K562 (cell line): ENCODE data around the gene GLP1R. TPM values are rescaled to one million over a fixed set of nuclear protein-coding genes. Genes with fewer than 3 reads are reported as not detected.

Experiments
- FOXM1 ChIP-seq, 2 experiments: fragments of 450-650 bp in 1 of 2; sonication (generic) in 1 of 2; formaldehyde crosslinking in 1 of 2; IDR thresholded peaks; 2 replicates each; pipeline versions ENCODE4 v1.6.1 to v1.9.0; 2017 to 2022; ENCODE audit warnings: low read depth in 2 of 2, mild to moderate bottlenecking in 2 of 2, missing genetic modification reagents in 1 of 2, moderate library complexity in 1 of 2
- HLTF ChIP-seq: fragments of 450-650 bp; IDR thresholded peaks from 2 replicates; pipeline ENCODE4 v1.6.1; 2016
- LEF1 ChIP-seq: fragments of 450-650 bp; IDR thresholded peaks from 2 replicates; pipeline ENCODE4 v1.6.1; 2016; ENCODE audit warnings: mild to moderate bottlenecking
- RAD51 ChIP-seq: fragments of 450-650 bp; IDR thresholded peaks from 2 replicates; pipeline ENCODE4 v1.7.1; 2016; ENCODE audit warnings: low read depth, mild to moderate bottlenecking, borderline replicate concordance
- SAFB2 ChIP-seq: fragments of 200-400 bp; formaldehyde crosslinking; IDR thresholded peaks from 2 replicates; pipeline ENCODE4 v1.6.1; 2018; ENCODE audit warnings: borderline replicate concordance, low read length, low read depth, moderate library complexity; ENCODE audit not compliant: severe bottlenecking
- XRCC3 ChIP-seq: fragments of 450-650 bp; IDR thresholded peaks from 2 replicates; pipeline ENCODE4 v1.6.1; 2017; ENCODE audit warnings: mild to moderate bottlenecking, moderate library complexity
- ZBTB40 ChIP-seq, 2 experiments: fragments of 450-650 bp in 1 of 2; sonication (generic) in 1 of 2; formaldehyde crosslinking in 1 of 2; IDR thresholded peaks; 2 replicates each; pipeline versions ENCODE4 v1.7.1 to v1.9.0; 2016 to 2022; ENCODE audit warnings: inconsistent platforms in 1 of 2, mild to moderate bottlenecking in 1 of 2, missing genetic modification reagents in 1 of 2
- polyA plus RNA-seq, 8 experiments: library from polyadenylated mRNA; depleted of rRNA in 4 of 8; stranded (reverse) in 5 of 8; unstranded in 3 of 8; fragments of >200 nt; fragmentation: Nextera tagmentation in 2 of 8; fragmentation: Illumina TruSeq in 1 of 8; extraction: Ambion mirVana in 2 of 8; extraction: Trizol in 1 of 8; gene quantifications; 2 replicates each; pipeline versions ENCODE4 v1.2.1 to v1.2.3, GENCODE V29; 2011 to 2014; ENCODE audit warnings: inconsistent platforms in 1 of 8, missing spikeins in 1 of 8
- total RNA-seq, 7 experiments: library from RNA; depleted of rRNA in 6 of 7; stranded (reverse); fragments of >200 nt in 6 of 7; fragmentation: Illumina TruSeq in 2 of 7; extraction: Trizol in 2 of 7; gene quantifications; 2 replicates each; pipeline versions ENCODE4 v1.2.1 to v1.2.3, GENCODE V29; 2011 to 2021; ENCODE audit warnings: low replicate concordance in 1 of 7

Gene GLP1R
- total and polyA plus RNA-seq, 9 of the 15 experiments (the other 6 are each of a cell fraction or from before 2014, with no cell fraction given), result not detected

GRCh38 chr6:39077882-39078594, 29.5 kb downstream of the GLP1R start (continued):
- TF ChIP-seq ZBTB40 (IDR thresholded peaks at IDR 0.05), result no peak
- no peak for TF ChIP-seq ZBTB40 (CRISPR knock-in tag; IDR thresholded peaks at IDR 0.05)
- TF ChIP-seq SAFB2, result no peak
- TF ChIP-seq FOXM1 (IDR thresholded peaks at IDR 0.05; ENCODE audit: low read depth), result no peak
- TF ChIP-seq FOXM1 (CRISPR knock-in tag; IDR thresholded peaks at IDR 0.05; ENCODE audit: low read depth), result no peak
- no peak for TF ChIP-seq HLTF
- no peak for TF ChIP-seq LEF1
- no peak for TF ChIP-seq RAD51
- no peak for TF ChIP-seq XRCC3
